ENCODE data around the gene NDUFA8.

- TF ChIP-seq, protein P1, sequence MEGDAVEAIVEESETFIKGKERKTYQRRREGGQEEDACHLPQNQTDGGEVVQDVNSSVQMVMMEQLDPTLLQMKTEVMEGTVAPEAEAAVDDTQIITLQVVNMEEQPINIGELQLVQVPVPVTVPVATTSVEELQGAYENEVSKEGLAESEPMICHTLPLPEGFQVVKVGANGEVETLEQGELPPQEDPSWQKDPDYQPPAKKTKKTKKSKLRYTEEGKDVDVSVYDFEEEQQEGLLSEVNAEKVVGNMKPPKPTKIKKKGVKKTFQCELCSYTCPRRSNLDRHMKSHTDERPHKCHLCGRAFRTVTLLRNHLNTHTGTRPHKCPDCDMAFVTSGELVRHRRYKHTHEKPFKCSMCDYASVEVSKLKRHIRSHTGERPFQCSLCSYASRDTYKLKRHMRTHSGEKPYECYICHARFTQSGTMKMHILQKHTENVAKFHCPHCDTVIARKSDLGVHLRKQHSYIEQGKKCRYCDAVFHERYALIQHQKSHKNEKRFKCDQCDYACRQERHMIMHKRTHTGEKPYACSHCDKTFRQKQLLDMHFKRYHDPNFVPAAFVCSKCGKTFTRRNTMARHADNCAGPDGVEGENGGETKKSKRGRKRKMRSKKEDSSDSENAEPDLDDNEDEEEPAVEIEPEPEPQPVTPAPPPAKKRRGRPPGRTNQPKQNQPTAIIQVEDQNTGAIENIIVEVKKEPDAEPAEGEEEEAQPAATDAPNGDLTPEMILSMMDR (conservative IDR thresholded peaks at IDR 0.05): no peak
- no peak for TF ChIP-seq ZFX (IDR thresholded peaks at IDR 0.05)
These were observed 3.8 kb downstream of the NDUFA8 start for GRCh38 chr9:122155796-122156195.

Data from C4-2B (cell line).